ENCODE data around the gene CEP85L.

The CEP85L gene

DNA sequence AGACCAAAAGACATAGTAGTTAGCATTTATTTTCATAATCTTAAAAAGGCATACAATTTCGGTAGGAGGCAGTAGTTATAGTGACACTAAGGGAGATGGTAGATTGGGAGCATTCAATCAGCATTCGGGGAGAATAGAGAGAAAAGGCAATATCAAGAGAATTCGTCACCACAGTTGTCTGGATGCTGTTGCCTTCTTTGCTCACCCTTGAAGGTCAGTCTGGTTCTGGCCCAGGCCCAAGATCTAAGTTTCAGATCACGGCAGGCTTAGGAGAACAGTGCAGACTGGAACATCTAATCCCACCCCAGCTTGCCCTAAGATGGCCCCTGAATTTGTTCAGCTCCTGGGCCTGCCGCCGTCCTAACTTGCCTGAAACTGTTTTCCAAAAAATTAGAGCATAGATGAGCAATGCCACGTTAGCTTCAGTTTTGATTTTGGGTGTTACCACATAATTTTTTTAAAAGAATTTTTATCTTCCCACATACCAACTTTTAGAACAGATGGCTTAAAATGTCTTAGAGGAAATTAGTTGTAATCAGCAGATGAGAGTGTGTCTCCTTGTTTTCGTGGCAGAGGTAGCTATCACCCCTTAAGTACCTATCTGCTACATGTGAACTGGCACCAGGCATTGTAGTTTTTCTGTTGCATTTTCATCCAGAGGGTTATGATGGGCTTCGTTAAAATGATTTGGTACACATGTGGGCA is 8.3 kb upstream of the CEP85L start:
- DNase-seq = no peak

- no peak for DNase-seq
Measured at GRCh38 chr6:118656847-118657451, 5.6 kb upstream of the CEP85L start.

DNA sequence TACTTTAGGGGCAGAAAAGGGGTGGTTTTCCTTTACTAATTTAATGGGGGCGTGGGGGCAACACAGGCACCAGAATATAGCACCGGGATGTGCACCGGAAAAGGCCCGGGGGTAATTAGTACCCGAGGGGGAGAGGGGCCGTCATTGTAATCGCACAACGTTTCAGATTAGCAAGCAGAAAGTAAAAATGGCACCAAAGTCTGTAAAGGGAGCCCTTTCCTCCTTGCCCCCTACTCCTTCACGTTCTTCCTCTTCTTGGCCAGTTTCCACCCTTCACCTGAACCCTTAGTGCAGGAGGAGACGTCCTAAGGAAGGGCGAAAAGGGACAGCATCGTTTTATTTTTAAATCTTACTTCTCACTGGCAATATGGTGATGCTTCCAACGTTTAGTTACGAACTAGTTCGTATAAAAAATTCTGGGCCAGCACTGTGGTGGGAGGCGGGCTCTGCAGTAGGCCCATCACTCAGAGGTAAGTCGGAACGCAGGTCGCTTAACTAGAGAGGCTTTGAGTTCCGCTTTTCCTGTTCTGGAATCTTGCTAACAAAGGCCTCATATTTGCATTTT is 742 bp upstream of the CEP85L start:
- peak in 1 of 2 experiments; percentile 6 for DNase-seq

DNA sequence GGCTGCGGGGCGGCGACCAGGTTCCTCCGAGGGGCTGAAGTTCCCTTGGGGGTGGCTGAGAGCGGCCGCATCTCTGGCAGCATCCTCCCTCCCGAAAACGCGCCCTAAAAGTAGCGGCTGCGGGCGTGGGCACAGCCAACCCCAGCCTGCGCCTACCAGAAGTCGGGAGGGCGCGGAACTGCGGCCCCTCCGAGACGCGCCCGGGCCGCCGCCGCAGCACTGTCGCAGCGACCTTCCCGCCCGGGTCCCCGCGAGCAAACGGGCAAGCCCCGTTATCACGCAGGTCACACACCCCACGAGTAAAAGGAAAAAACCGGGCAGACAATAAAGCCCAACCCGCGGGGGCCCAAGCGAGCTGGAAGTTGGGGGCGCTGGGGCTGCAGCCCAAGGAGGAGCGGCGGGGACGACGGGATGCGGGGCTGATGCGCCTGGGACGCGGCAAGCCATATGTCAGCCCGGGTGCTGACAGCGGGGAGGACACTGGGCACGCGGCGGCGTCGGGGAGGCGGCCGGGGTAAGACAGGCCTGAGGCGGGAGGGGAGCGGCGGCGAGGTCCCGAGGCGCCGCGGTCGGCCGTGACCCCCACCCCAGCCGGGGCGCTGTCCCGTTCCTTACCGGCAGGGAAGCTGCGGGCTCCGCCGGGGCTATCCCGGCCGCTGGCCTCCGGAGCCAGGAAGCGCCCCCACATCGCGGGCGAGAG is 659 bp downstream of the CEP85L start:
- DNase-seq = peak; percentile 16 to 44

DNA sequence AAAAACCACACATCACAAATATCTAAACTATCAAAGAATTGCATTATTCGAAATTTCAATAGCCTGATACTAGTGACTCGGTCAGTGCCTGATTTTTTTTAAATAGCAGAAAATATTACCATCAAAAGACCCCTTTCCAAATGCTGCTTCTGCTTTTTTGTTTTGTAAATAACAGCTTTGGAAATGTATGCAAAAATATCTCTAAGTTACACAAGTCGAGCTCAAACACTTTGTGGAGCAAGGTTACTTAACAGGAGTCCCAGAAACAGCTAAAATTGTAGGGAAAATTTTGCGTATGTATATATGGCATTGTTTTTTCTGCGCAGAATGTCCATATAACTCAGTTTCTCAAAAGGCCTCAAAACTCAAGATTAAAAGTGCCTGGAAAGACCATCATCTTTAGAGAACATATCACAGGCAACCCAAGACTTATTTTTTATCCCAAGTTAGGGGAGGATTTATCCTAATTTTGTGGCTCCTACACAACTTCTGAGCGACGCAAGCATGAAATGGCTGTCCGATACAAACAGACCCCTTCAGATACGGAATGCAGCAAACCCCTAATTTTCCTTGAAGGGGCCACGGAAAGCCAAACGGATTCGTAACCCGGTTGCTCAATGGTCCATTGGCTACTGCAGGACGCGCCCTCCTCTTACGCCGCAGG is 1.3 kb downstream of the CEP85L start:
- DNase-seq = peak in 1 of 2 experiments; percentile 57

- DNase-seq = no peak
Measured at GRCh38 chr6:118648866-118649554, 2.4 kb downstream of the CEP85L start.

GRCh38 chr6:118646977-118647376 is 4.4 kb downstream of the CEP85L start:
- DNase-seq = no peak

DNA sequence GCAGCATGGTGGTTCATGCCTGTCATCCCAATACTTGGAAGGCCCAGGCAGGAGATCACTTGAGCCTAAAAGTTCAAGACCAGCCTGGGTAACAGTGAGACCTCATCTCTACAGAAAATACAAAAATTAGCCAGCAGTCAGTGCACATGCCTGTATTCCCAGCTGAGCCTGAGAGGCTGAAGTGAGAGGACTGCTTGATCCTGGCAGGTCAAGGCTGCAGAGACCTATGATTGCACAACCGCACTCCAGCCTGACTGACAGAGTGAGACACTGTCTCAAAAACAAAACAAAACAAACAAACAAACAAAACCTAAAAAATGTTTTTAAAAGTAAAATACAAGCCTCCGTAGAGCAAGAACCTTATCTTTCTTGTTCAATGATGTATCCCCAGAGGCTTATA is 6.0 kb downstream of the CEP85L start:
- DNase-seq = no peak

GRCh38 chr6:118644007-118644406 is 7.4 kb downstream of the CEP85L start:
- no peak for DNase-seq

- DNase-seq = no peak
Measured at GRCh38 chr6:118641042-118641441, 10.3 kb downstream of the CEP85L start.

DNA sequence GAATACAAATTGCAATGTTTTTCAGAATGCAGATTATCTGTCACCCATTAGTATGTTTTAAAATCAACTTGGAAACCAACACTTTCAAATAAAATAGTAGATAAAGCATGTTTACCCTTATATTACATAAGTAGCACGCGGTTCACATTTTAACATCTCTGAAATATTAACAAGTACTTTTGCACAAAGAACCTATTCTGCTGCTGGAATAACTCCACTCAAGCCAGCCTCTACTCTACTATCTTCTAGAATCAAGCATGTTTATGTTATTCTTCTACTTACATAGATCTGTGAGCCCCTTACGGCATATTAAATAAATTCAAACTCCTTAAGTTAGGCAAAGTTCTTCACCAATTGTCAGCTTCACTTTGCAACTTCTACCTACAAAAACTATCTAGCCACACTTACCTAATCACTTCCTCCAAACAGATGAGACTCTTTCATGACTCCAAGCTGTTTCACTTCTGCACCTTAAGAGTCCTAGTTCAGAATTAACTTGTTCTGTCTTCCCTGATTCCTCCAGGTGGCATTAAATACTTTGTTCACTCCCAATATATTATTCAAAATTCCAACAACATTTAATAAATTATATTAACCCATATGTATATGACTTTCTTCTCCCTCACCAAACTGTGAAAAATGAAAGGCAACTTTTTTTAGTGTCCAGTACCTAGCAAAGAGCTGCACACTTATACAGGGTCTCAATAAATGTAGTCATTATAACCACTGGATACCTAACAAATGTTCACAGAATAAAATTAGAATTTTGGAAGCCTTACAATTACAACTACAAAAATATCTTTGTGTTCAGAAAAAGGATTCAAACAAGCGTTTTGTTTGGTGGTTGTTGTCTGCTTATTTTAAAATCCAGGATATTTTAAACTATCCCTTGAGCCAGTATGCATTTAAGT is 12.1 kb downstream of the CEP85L start:
- DNase-seq = no peak

- DNase-seq = no peak
Measured at GRCh38 chr6:118638288-118638687, 13.1 kb downstream of the CEP85L start.

DNA sequence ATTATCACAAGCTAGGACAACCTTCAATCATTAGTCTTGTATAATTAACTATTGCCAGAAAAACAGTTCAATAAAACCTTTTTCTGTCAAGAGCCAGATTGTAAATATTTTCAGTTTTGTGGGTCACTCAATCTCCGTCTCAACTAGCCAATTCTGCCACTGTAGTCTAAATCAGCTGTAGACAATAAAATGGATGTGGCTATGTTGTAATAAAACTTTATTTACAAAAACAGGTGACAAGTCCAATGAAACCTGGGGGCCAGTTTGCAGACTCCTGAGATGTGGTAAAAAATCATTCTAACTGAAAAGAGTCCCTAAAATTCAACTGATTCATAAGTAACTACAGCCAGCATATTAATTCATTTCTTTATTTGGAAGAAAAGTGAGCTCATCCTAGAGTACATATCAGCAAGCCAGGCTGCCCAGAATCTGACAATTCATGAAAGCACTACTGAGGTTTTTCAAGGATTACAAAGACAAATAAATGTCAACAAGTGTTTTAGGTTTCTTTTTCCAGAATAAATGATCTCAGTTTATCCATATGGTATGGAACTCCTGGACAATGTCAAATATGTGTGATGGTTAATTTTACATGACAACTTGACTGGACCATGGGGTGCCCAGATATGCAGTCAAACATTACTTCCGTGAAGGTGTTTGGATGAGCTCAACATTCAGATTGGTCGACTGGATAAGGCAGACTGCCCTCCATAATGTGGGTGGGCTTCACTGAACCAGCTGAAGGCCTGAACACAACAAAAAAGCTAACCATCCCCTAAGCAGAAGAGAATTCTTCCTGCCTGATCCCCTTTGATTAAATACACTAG is 15.3 kb downstream of the CEP85L start:
- DNase-seq = no peak

DNA sequence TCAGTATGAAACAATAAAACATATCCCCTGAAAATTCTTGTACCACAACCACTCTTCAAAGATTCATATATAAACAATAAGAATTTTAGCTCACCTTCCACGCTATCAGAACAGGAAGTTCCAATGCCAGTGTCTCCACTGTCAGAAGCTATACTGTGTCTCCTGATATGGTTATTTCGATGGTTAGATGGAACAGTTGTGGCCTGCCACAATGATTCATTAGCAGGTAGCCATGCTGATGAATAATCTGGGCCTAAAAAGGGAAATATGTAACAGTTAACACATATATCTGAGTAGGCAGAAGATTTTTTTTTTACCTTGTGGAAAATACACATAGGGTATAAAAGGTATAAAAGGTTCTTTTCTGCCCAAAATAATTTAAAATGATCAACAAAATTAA is 19.0 kb downstream of the CEP85L start:
- no peak for DNase-seq

GRCh38 chr6:118630923-118631322 is 20.5 kb downstream of the CEP85L start:
- no peak for DNase-seq

DNA sequence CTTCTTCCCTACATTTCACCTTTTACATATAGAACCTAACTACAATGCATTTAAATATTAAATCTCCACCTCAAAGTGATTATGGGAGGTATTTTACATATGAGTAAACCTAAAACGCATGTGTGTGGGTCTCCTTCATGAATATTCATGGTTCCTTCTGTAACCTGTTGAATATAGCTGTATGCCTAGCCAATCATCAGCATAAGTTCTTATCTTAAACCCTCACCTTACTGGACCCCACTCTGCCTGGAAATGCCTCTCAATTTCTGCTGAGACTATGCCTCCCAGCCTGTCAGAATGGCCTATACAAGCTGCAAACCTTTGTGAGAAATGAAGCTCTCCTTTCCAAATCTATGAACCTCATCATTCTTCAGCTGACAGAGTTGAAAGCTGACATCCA is 21.3 kb downstream of the CEP85L start:
- DNase-seq = no peak

GRCh38 chr6:118627724-118628123 is 23.7 kb downstream of the CEP85L start:
- no peak for DNase-seq

- DNase-seq = no peak
Measured at GRCh38 chr6:118625833-118626232, 25.6 kb downstream of the CEP85L start.

GRCh38 chr6:118621799-118622470 is 29.5 kb downstream of the CEP85L start:
- DNase-seq = no peak

- no peak for DNase-seq
Measured at GRCh38 chr6:118620202-118620601, 31.2 kb downstream of the CEP85L start.

Data from NCI-H524 (cell line).